ENCODE results near the gene MBD4.
"Not testable (repeated sequence)": the region's sequence is repeated elsewhere in the genome, so short reads cannot be mapped to it uniquely, and the experiment has no call there.

The MBD4 gene

GRCh38 chr3:129439817-129440617 lies at the start of gene MBD4, which contains the start of gene IFT122:
Gene MBD4, minus strand, starts transcription at chr3:129439948. Its CDS starts 115 bp downstream, at chr3:129439833.
Gene IFT122, plus strand, starts transcription at chr3:129440224. Its CDS starts 107 bp downstream, at chr3:129440331.
- DNase-seq (ENCODE audit: low read depth, low spot score) = peak; percentile 100

- not testable (repeated sequence) for DNase-seq (ENCODE audit: low read depth, low spot score)
Observed at GRCh38 chr3:129489258-129489657, 49.5 kb upstream of the MBD4 start.

GRCh38 chr3:129487868-129488335 lies 48.2 kb upstream of the MBD4 start:
- DNase-seq (ENCODE audit: low read depth, low spot score) = not testable (repeated sequence)

GRCh38 chr3:129487183-129487867 lies 47.6 kb upstream of the MBD4 start:
- DNase-seq (ENCODE audit: low read depth, low spot score) = no peak

GRCh38 chr3:129486664-129487035 lies 46.9 kb upstream of the MBD4 start:
- DNase-seq (ENCODE audit: low read depth, low spot score) = no peak

- DNase-seq (ENCODE audit: low read depth, low spot score) = peak; percentile 86
Observed at GRCh38 chr3:129485721-129486663, 46.2 kb upstream of the MBD4 start.

GRCh38 chr3:129485146-129485545 lies 45.4 kb upstream of the MBD4 start:
- peak; percentile 5 for DNase-seq (ENCODE audit: low read depth, low spot score)

GRCh38 chr3:129483870-129484269 lies 44.1 kb upstream of the MBD4 start:
- no peak for DNase-seq (ENCODE audit: low read depth, low spot score)

- no peak for DNase-seq (ENCODE audit: low read depth, low spot score)
Observed at GRCh38 chr3:129482721-129483120, 43.0 kb upstream of the MBD4 start.

GRCh38 chr3:129481766-129482332 lies 42.1 kb upstream of the MBD4 start:
- DNase-seq (ENCODE audit: low read depth, low spot score) = peak; percentile 70

- DNase-seq (ENCODE audit: low read depth, low spot score) = peak; percentile 53
Observed at GRCh38 chr3:129481225-129481765, 41.5 kb upstream of the MBD4 start.

- no peak for DNase-seq (ENCODE audit: low read depth, low spot score)
Observed at GRCh38 chr3:129476586-129476985, 36.8 kb upstream of the MBD4 start.

- DNase-seq (ENCODE audit: low read depth, low spot score) = no peak
Observed at GRCh38 chr3:129475863-129476262, 36.1 kb upstream of the MBD4 start.

GRCh38 chr3:129474984-129475804 lies 35.4 kb upstream of the MBD4 start:
- no peak for DNase-seq (ENCODE audit: low read depth, low spot score)

- DNase-seq (ENCODE audit: low read depth, low spot score) = no peak
Observed at GRCh38 chr3:129473769-129474152, 34.0 kb upstream of the MBD4 start.

- no peak for DNase-seq (ENCODE audit: low read depth, low spot score)
Observed at GRCh38 chr3:129473067-129473768, 33.5 kb upstream of the MBD4 start.

GRCh38 chr3:129470861-129471260 lies 31.1 kb upstream of the MBD4 start:
- no peak for DNase-seq (ENCODE audit: low read depth, low spot score)

- DNase-seq (ENCODE audit: low read depth, low spot score) = no peak
Observed at GRCh38 chr3:129469026-129469425, 29.3 kb upstream of the MBD4 start.

- DNase-seq (ENCODE audit: low read depth, low spot score) = no peak
Observed at GRCh38 chr3:129467932-129468331, 28.2 kb upstream of the MBD4 start.

GRCh38 chr3:129463716-129464115 lies 24.0 kb upstream of the MBD4 start:
- DNase-seq (ENCODE audit: low read depth, low spot score) = no peak
